Measurements from ENCODE around the gene GRID2.
"Not testable (repeated sequence)": the region's sequence is repeated elsewhere in the genome, so short reads cannot be mapped to it uniquely, and the experiment has no call there.

GRID2 gene

DNA sequence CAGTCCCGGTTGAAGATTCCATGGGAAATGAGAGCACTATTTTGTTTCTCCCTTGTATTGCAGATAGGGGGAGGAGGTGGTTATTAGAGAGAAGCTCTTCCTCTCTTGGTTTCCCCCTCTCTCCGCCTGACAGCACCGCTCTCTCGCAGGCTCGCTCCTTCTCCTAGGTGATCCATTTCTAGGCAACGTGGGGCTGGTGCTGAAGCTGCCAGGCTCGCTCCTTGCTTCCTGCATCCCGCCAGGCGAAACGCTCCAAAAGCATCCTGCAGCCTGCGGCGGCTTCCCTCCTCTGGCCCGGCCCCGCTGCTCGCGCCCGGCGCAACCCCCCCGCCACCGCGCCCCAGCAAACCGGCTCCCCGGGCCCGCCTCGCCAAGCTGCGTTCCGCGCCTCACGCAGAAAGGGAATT is at the start of gene GRID2:
GRID2 (plus strand) TSS at position 346 of the 407 bp plus-strand sequence.
- DNase-seq (ENCODE audit: low spot score), result peak; percentile 79

DNA sequence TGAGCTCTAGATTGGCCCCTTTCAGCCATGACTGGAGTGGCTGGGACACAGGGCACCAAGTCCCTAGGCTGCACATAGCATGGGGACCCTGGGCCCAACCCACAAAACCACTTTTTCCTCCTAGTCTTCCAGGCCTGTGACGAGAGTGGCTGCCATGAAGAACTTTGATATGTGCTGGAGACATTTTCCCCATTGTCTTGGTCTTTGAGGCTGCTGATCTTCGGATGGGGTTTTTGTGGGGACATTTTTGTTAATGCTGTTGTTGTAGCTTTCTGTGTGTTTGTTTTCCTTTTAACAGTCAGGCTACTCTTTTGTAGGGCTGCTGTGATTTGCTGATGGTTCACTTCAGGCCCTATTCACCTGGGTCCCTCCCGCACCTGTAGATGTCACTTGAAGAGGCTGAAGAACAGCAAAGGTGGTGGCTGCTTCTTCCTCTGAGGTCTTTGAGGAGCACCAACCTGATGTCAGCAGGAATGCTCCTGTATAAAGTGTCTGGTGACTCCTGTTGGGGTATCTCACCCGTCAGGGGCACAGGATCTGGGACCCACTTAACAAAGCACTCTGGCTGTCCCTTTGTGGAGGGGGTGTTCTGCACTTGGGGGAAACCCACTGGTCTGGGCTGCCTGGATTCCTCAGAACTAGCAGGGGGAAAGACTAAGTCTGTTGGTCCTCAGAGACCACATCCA is 49.6 kb upstream of the GRID2 start:
- DNase-seq (ENCODE audit: low spot score), result no peak

DNA sequence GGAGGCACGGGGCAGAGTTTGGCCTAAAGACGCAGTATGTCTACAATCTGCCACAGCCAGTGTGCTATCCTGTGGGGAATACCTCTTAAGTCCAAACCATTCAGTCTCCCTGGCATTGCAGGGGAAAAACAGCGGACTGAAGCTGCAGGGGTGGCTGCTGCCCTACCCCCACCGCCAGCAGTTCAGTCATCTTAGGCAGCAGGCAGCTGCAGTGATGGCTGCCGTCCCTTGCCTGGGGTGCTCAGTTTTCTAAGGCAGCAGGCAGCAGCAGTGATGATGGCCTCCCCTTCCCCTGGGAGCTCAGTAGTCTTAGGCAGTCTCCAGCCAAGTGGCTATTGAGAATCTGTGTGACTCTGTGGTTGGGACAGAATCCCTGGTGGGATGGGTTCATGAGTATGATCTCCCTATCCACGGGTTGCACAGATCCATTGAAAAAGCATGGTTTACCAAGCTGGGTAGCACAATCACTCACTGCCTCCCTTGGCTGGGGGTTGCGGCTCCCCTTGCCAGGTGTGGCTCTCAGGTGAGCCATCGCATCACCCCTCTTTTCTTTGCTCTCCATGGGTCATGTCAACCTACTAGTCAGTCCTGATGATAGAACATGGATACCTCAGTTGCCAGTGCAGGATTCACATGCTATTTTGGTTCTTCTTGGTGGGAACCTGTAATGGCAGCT is 48.9 kb upstream of the GRID2 start:
- DNase-seq (ENCODE audit: low spot score), result no peak

DNA sequence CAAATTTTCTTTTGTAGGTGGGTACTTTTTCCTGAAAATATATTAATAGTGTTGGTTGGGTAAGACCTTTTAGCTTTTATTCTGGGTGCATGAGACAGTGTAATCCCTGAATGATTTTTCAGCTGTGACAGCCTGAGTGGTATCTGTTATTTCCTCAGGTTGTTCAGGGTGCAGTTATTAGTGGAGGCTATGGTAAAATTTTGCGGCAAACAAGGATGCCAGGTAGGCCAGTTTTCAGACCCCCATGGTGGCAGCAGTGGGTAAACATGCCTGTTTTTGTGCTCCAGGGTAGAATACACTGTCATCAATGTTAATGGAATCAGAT is 47.9 kb upstream of the GRID2 start:
- DNase-seq (ENCODE audit: low spot score), result no peak

DNA sequence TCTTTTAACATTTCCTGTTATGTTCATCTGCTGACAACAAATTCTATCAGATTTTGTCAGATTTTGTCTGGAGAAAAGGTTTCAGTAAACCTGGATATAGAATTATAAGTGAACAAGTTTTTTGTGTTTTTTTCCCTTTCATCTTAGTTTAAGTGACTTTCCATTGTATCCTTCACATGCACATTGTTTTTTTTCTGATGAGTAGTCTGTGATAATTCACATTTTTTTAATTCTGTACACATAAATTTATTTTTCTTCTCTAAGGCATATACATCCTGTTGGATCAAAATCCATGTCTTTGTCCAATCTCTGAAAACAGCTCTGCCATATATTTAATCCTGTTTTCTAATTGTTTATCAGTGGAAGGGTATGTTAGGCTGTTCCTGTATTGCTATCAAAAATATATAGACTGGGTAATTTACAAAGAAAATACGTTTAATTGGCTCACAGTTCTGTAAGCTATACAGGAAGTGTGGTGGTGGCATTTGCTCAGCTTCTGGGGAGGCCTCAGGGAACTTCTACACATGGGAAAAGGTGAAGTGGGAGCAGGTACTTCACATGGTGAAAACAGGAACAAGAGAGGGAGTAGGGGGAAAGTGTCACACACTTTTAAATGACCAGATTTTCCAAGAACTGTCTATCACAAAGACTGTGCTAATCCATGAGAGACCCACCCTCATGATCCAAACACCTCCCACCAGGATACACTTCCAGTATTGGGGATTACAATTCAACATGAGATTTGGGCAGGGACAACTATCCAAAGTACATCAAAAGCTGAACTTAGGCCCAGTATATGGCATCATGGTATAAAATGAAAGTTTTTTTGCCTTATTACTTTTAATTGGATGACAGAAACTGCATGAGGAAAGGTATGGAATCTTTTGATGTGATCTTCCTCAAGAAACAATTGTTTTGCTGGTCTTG is 45.6 kb upstream of the GRID2 start:
- DNase-seq (ENCODE audit: low spot score), result no peak

DNA sequence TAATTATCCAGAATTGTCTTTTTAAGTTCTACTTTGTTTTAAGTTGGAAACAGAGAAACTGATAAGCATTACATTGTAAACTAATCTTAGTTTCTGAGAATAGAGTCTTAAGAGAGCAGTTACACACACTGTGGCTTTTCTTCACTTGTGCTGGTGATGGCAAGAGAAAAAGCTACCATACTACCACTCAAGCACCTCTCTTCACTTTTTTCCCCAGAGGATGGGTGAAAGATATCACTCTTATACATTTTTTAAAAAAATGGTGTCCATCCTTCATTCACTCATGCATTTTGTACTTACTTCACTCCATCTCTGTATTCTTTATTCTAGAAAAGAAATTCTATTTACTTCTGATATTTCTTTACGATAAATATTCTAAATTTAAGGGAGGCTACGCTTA is 42.5 kb upstream of the GRID2 start:
- DNase-seq (ENCODE audit: low spot score), result no peak

DNA sequence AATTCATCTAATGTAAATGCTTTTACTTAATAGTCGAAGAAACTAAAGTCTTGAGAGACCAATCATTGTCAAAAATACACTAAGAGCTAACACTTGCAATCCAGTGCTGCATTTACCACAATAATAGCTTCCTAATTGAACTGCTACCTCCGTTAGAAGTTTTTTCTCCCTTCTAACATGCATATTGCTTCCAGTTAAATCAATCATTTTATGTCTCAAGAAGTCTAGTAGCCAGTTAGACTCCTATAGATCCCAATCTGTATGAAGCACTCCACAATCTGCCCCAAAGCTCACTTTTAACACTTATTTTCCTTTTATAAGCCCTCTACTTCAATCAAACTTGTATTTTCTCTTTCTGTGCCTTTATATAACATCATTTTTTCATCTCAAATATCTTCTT is 41.4 kb upstream of the GRID2 start:
- DNase-seq (ENCODE audit: low spot score), result no peak

DNA sequence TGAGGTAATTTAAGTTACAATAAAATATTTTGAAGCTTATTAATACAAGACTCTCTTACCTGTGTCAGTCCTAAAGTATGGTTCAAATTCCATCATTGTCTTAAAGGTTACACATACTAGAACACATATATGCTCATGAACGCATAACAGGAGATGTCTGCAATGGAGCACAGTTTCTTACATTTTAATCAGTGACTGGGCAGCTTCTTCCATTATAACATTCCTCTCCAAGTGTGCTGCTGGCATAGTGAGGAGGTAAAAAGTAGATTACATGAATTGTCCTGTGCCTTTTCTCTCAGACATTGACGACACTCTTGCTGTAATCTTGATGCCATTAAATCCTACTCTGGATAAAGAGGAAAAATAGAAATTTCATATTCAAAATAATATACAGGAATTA is 40.8 kb upstream of the GRID2 start:
- DNase-seq (ENCODE audit: low spot score), result no peak

DNA sequence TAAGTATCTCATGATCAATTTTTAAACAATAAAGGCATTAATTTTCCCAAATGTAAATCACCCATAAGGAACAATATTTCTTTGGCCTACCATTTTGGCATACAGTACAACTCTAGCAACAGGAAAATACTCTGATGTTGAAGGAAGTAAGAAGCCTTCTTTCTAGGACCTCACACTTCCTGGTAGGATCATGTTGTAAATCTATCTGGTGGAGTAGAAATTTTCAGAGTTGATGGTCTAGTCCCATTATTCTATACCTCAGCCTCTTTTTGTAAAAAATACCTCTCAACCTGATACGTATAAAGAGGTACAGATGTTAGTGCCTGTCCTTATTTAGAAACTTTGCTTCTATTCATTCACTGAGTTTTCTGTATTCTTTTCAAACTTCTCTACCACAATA is 40.2 kb upstream of the GRID2 start:
- DNase-seq (ENCODE audit: low spot score), result no peak

DNA sequence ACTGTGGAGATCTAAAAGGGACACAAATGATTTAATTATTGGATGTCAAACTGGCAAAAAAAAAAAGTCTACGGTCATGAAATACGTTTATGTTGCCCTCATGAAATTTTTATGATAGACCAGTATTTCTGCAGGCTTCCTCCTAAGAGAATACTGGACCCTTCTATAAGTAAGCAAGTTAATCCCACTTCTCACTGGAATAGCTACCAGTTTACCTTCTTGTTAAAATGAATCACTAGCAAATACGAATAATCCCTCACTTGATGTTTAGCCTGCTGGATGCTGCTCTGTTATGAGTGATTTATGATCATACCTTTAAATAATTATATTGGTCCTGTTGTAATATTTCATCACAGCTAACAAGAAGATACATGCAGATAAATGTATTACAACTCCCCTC is 39.6 kb upstream of the GRID2 start:
- no peak for DNase-seq (ENCODE audit: low spot score)

DNA sequence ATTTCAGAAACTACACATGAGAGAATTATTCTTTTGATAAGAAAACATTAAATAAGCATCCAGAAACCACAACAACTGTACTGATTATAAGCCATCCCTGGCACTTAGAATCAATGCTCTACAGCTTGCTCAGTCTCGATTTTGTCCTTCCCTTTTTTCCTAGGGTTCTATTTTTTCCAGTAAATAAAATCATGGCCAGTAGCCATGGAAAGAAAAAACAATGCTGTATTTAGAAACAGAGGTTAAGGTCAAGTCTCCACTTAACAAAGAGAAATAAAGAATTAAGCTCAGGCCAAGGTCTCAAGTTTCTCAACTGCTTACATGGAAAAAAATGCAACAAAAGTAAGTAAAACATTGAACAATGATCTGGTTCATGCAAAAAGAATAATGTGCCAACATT is 38.7 kb upstream of the GRID2 start:
- DNase-seq (ENCODE audit: low spot score), result no peak

DNA sequence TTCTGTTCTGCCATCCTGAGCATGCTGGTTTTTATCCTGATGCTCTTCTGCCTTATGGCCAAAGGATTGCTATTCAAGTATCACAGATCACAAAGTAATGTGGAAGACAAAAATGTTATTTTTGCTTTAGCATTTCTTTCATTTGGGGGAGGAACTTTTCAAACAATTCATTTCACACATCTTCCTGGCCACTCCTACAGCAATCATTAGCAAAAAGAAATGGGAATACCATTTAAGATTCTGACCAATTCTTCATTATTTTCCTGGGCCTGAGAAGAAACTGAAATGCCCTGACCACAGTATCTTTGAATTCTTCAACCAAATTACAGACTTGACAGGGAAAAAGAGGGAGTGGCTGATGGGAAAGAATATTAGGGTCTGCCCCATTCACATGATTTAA is 38.0 kb upstream of the GRID2 start:
- DNase-seq (ENCODE audit: low spot score), result no peak

DNA sequence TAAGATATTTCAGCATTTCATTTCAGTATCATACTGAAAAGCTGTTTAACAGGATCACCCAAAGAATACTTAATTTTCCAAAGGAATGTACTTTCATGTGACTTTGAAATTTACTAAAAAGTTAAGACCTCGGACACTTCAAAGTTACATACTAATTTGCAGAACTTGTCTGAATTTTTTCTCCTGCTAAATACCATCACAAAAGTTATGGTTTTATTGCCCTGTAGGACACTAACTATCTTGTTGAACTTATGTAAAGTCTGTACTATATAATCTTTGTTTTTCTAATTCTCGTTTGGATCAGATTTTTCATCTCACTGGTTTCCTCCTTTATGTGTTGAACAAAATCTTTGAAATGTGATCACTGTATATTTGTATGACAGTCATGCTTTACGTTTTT is 37.2 kb upstream of the GRID2 start:
- no peak for DNase-seq (ENCODE audit: low spot score)

DNA sequence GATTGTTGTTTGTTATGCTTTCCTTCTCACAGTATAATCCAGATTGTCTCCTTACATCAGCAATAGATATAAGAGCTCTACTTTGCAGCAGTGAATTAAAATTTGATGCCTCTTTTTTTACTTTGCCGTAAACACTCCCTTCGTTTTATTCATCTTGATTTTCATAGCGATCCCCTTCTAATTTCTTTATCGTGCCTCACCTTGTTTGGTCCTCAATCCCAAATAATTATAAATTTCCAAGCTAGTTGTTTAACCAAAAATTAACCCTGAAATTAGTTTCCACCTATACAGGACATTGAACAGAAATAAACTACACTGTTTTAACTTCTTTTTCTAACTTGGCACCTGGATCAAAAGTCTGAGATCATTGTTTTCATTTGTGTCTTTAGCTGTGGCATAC is 35.1 kb upstream of the GRID2 start:
- DNase-seq (ENCODE audit: low spot score), result no peak

DNA sequence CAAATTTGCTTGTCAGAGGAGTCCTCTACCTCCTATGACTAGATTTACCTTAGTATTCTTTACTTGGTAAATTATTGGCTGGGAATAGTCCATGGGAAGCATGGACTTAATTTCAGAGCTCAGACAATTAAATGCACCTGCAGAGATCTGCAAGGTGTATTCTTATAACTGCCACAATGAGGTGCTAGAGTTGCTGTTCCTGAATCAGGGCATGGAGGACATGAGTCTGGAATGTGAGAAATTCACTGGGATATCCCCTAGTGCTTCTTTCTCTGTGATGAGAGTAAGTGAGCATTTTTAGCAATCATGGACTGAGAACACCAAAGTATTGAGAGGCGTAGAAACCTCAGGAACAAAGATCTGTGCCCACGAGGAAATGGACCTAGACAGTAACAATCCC is 32.9 kb upstream of the GRID2 start:
- DNase-seq (ENCODE audit: low spot score), result no peak

DNA sequence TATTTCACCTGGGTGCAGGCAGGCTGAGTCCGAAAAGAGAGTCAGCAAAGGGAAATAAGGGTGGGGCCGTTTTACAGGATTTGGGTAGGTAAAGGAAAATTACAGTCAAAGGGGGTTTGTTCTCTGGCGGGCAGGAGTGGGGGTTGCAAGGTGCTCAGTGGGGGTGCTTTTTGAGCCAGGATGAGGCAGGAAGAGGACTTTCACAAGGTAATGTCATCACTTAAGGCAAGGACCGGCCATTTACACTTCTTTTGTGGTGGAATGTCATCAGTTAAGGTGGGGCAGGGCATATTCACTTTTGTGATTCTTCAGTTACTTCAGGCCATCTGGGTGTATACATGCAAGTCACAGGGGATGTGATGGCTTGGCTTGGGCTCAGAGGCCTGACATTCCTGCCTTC is 32.2 kb upstream of the GRID2 start:
- not testable (repeated sequence) for DNase-seq (ENCODE audit: low spot score)

DNA sequence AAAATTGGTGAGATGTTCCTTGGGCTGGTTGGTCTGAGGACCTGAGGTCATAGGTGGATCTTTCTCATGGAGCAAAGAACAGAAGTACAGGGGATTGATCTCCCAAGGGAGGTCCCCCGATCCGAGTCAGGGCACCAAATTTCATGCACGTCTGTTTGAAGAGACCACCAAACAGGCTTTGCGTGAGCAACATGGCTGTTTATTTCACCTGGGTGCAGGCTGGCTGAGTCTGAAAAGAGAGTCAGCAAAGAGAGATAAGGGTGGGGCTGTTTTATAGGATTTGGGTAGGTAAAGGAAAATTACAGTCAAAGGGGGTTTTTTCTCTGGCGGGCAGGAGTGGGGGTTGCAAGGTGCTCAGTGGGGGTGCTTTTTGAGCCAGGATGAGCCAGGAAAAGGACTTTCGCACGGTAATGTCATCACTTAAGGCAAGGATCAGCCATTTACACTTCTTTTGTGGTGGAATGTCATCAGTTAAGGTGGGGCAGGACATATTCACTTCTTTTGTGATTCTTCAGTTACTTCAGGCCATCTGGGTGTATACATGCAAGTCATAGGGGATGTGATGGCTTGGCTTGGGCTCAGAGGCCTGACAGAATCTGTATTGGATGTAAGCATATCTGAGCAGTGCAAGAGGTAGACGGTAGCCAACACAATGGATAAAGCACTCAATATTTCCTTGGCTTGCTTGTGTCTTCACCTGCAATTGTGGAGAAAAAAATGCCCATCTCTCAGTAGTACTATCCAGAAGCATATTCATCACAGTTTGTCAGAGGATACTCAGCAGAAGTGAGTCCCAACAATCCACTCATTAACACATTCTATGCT is 26.5 kb upstream of the GRID2 start:
- not testable (repeated sequence) for DNase-seq (ENCODE audit: low spot score)

DNA sequence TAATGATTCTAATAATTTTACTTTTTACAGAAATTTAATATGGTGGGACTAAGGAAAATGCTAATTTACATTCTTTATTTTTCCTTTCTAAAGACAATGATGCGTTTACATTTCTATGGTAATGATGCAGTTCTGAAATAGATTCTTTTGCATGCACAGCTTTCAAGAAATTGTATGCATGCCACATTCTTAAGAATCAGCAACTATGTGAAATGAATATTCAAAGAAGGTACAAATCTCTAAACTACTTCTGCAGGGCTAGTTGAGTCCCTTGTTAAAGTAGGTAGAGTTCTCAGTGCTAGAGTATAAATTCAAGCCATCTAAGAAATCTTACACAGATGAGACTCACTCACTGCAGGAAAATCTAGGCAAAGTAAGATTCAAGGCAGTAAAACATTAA is 24.5 kb upstream of the GRID2 start:
- DNase-seq (ENCODE audit: low spot score), result no peak

DNA sequence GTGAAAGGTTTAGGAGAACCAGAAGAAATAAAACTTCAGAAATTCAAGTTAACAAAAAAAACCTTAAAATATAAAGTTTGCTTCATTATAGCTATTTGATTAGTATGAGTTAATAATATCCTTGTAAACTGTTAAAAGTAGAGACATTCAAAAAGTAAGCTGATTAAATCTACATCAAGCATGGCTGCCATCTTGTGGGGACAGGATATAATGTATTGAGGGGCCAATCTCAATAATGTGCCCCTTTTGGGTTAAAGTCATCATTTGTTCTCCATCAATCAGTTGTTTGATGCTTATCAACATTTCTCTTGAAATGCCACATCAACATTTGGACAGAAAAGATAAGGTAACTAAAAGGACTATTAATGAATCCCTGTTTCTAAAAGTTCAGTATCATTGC is 4.6 kb upstream of the GRID2 start:
- peak; percentile 46 for DNase-seq (ENCODE audit: low spot score)

DNA sequence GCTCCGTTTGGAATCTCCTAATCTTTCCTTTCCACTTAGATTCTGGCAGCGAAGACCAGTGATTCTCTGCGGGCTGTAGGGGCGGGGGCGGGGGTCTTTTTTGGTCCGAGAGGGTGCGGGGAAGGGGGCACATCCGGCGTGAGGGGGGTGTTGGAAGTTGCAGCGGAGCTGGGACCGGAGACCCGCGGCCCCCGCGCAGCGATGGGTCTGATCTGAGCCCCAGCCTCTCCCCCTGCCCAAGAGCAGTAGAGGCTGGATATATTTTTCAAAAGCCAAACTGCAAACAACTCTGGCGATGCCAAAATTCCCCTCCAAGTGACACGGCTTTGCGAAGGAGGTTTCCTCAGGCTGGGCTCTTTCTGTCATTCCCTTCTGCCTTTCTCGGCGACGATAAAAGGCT is 355 bp downstream of the GRID2 start:
- peak; percentile 25 for DNase-seq (ENCODE audit: low spot score)

DNA sequence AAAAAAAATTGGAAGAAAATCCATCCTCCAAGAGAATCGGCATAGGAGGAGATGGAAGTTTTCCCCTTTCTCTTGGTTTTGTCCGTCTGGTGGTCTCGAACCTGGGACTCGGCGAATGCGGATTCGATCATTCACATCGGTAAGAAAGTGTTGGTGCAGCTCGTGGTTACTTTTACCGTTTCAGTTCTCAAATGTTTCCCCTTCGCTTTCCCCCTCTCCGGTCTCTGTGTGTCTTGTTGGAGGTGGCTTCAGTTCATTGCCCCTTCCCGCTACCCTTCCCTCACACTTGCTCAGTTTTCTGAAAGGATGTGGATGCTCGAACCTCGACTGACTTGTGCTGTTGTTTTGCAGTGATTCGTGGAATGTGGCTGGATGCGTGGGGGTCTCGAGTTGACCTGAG is 840 bp downstream of the GRID2 start:
- DNase-seq (ENCODE audit: low spot score), result peak; percentile 54
